A204.1 (cell line): ENCODE measurements around the gene NRP2.

ENCODE experiments used
- FAIRE-seq: peaks from 2 replicates; lab custom pipeline; 2012; peaks lifted over from hg19 to GRCh38; lab: Jason Lieb, UNC

Gene NRP2

GRCh38 chr2:205807229-205807628 lies 124.9 kb downstream of the NRP2 start:
- FAIRE-seq, result no peak

- no peak for FAIRE-seq
Measured at GRCh38 chr2:205807758-205808157, 125.5 kb downstream of the NRP2 start.

- FAIRE-seq, result no peak
Measured at GRCh38 chr2:205808486-205809121, 126.3 kb downstream of the NRP2 start.

- FAIRE-seq, result no peak
Measured at GRCh38 chr2:205811387-205811786, 129.1 kb downstream of the NRP2 start.

- no peak for FAIRE-seq
Measured at GRCh38 chr2:205814039-205814364, 131.7 kb downstream of the NRP2 start.

GRCh38 chr2:205815673-205816072 lies 133.4 kb downstream of the NRP2 start:
- no peak for FAIRE-seq

- no peak for FAIRE-seq
Measured at GRCh38 chr2:205816268-205816667, 134.0 kb downstream of the NRP2 start.

- FAIRE-seq, result no peak
Measured at GRCh38 chr2:205822579-205822978, 140.3 kb downstream of the NRP2 start.

- FAIRE-seq, result no peak
Measured at GRCh38 chr2:205827809-205828365, 145.6 kb downstream of the NRP2 start.

GRCh38 chr2:205833864-205834263 lies 151.6 kb downstream of the NRP2 start:
- no peak for FAIRE-seq

GRCh38 chr2:205834796-205835195 lies 152.5 kb downstream of the NRP2 start:
- FAIRE-seq, result no peak

- FAIRE-seq, result no peak
Measured at GRCh38 chr2:205835251-205835791, 153.0 kb downstream of the NRP2 start.

- FAIRE-seq, result no peak
Measured at GRCh38 chr2:205835923-205836322, 153.6 kb downstream of the NRP2 start.

GRCh38 chr2:205836477-205837221 lies 154.3 kb downstream of the NRP2 start:
- FAIRE-seq, result no peak

GRCh38 chr2:205837663-205838062 lies 155.4 kb downstream of the NRP2 start:
- no peak for FAIRE-seq

- FAIRE-seq, result no peak
Measured at GRCh38 chr2:205845446-205845845, 163.1 kb downstream of the NRP2 start.
